ENCODE results near the gene IRS1.

IRS1 gene

DNA sequence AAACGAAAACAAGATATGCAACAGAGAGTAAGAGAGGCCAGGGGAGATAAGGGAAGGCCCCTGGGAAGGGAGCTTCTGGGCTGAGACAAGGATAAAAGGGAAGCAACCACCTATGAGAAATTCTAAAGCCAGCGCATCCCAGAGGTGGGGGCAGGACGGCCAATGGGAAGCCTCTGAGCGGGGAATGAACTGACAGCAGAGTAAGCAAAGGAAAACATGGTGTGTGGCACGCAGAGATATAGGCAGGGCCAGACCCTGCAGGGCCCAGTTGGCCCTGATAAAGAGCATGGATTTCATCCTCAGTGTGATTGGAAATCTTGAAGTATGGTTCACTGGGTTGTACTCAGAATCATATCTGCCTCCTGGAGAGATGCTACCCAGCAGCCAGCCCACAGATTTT lies 78.7 kb downstream of the IRS1 start:
- no peak for DNase-seq

GRCh38 chr2:226717719-226718118 lies 81.9 kb downstream of the IRS1 start:
- DNase-seq, result no peak

DNA sequence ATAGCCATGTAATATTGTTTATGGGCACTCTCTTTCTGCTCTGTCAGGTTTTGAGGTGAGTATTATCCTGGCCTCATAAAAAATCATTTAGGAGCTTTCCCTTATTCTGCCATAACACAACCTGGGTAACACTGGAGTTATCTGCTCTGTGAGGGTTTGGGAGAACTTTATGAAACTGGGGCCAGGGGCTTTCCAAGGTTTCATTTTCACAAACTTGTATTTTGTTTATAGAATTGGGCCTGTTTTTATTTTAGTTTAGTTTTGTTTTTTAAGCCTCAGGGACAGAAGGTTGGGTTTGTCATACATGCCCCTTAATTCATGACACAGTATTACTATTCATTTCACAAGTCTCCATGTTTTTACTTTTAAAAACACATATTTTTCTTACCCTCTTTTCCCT lies 83.5 kb downstream of the IRS1 start:
- no peak for DNase-seq

DNA sequence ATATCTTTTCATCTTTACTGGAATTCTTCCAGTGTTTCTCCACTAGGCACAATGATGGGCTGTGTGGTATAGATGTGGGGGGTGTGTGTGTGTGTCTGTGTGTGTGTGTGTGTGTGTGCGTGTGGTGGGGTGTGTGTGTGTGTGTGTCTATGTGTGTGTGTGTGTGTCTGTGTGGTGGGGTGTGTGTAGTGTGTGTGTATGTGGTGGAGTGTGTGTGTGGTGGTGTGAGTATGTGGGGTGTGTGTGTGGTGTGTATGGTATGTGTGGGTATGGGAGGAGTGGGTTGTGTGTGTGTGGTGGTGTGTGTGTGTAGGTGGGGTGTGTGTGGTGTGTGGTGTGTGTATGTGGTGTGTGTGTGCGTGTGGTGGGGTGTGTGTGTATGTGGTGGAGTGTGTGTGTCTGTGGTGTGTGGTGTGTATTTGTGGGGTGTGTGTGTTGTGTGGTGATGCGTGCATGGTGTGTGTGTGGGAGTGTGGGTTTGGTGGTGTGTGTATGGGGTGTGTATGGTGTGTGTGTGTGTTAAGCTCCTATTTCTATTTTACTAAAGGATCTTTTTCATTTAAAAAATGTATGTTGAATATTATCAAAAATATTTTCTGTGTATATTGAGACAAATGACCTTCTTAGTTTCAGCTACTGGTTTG lies 84.2 kb downstream of the IRS1 start:
- DNase-seq, result no peak

DNA sequence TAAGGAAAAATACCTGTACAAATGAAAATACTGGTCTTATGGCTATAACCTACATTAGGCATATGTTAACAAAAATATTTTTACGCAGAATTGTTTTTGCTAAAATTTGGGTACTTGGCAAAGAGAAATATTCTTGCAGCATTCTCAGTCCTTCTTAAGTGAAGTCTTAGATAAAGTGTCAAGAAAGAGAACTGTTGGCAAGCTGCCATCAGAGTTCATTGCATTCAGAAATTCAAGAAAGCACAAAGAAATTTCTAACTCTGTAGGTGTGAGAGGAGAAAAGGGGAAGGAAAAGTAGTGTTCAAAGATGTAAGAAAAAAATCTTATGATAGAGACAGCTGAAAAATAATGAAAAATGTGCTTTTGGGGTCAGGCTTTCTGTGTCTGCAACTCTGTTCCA lies 86.7 kb downstream of the IRS1 start:
- no peak for DNase-seq

DNA sequence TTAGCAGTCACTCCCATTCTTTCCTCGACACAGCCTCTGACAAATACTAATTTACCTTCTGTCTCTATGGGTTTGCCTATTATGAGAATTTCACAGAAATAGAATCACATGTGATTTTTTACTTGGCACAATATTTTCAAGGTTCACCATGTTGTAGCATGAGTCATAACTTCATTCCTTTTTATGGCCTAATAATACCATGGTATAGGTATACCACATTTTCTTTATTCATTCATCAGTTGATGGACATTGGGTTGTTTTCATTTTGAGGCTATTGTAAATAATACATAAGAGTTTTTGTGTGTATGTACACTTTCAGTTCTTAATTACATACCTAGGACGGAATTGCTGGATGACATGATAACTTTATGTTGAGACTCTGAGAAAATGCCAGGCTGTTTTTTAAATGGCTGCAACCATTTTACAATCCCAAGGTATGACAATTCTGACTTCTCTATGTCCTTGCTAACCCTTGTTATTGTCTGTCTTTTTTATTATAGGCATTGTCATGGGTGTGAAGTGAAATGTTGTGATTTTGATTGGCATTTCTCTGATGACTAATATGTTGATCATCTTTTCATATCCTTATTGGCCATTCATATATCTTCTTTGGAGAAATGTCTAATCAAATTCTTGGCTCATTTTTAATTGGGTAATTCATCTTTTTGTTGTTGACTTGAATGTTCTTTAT lies 87.9 kb downstream of the IRS1 start:
- no peak for DNase-seq

DNA sequence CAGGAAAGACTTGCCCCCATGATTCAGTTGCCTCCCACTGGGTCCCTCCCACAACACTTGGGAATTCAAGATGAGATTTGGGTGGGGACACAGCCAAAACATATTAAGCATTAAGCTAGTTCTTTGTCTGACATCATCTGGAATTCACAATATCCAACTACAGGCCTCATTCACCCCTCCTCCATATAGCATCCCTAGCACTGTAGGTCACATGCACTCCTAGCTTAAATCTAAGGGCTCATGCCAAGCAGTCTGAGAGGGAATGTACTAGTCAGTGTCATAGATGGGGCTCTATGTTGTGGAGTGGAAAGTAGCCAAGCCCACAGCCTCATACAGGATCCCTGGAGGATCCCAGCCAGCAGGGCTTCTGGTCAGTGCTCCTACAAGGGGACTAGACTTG lies 92.1 kb downstream of the IRS1 start:
- DNase-seq, result no peak

- no peak for DNase-seq
These were observed 93.7 kb downstream of the IRS1 start for GRCh38 chr2:226705965-226706364.

- DNase-seq, result no peak
These were observed 94.3 kb downstream of the IRS1 start for GRCh38 chr2:226705133-226705886.

DNA sequence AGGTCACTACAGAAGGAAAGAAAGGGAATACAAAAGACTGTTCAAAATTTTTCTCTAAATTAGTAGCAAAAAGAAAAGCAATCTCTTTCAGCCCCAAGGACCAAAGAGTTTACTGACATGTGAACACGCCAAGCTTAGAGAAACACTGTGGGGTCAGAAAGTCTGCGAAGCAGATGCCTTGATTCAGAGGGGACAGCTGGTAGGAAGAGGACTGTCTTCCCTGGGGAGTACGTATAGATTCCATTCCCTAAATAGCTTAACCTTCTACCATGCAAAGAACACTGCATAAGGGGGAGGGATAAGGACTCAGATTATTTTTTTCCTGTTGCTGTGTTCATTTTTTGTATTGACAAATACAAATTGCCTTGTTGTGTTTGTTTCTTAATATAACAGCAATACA lies 96.1 kb downstream of the IRS1 start:
- DNase-seq, result no peak

DNA sequence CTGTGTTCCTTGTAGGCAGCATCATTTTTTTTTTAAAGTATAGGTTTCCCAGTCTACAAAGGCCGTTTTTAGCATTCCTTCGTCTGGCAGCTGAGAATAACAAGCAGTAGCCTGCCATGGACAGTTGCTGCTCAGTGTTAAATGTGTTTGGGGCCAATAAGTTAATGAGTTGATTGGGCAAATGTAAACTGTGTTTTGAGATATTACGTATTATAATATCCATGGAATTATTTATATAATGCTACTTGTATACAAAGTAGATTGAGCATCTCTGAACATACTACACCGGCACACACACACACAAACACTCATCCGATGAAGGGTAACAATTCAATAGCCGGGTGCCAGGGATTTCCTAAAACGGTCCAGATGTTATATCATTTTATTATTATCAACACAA lies 97.2 kb downstream of the IRS1 start:
- no peak for DNase-seq

- DNase-seq, result no peak
These were observed 98.6 kb downstream of the IRS1 start for GRCh38 chr2:226701052-226701451.

DNA sequence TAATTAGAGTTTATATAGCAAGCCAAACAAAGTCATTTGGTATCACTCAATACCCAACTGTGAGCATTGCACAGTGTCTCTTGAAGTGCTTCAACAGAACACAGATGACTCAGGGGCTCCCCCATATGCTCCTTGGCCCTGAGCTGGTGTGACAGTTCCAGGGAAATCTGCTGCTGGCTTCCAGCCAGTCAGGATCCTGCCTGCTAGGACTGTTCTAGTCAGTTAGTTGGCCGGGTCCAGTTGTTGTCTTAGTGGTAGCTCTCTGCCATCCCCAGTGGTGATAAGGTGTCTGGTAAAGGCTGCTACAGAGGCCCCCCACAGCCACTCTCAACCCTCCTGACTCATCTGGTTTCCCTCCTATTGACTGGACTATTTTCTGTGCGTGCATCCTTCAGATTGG lies 100.3 kb downstream of the IRS1 start:
- DNase-seq, result no peak

DNA sequence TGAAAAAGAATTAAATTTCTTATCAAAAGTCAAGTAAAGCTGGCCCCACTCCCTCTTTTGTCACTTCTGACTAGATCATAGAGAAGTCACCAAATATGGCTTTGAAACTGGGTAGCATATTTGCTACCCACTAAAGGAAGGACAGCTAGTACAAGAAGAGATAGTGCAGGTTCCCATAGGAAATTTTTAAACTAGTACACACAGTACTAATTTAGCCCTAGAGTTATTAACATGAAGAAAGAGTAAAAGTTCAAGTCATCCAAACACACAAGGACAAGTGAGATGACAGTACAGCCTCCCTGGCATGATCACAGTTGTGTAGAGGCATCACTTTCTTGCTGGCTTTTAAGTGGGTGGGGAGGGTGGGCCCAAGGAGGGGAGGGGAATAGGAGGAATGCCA lies 100.9 kb downstream of the IRS1 start:
- no peak for DNase-seq

- no peak for DNase-seq
These were observed 104.9 kb downstream of the IRS1 start for GRCh38 chr2:226694586-226695284.

GRCh38 chr2:226694149-226694548 lies 105.5 kb downstream of the IRS1 start:
- no peak for DNase-seq

DNA sequence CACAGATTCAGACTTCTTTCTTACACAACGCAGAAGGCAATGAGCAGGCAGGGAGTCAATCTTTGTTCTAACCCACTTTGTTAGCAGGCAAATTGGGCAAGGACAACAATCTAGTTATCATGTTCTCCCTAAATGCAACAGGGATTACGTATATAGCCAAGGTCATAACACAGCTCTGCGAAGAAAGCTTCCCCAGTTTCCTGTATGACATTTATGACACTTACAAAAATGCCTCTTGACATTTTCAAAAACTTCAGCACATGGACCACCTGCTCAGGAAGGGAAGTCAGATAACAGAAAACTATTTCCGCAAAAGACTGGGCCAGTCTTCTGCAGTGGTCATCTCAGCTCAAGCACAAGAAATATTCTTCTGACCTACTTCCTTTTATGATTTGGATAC lies 106.1 kb downstream of the IRS1 start:
- no peak for DNase-seq

- DNase-seq, result no peak
These were observed 107.0 kb downstream of the IRS1 start for GRCh38 chr2:226692521-226693126.

GRCh38 chr2:226691255-226691654 lies 108.4 kb downstream of the IRS1 start:
- DNase-seq, result no peak

GRCh38 chr2:226690461-226691024 lies 109.1 kb downstream of the IRS1 start:
- DNase-seq, result no peak

DNA sequence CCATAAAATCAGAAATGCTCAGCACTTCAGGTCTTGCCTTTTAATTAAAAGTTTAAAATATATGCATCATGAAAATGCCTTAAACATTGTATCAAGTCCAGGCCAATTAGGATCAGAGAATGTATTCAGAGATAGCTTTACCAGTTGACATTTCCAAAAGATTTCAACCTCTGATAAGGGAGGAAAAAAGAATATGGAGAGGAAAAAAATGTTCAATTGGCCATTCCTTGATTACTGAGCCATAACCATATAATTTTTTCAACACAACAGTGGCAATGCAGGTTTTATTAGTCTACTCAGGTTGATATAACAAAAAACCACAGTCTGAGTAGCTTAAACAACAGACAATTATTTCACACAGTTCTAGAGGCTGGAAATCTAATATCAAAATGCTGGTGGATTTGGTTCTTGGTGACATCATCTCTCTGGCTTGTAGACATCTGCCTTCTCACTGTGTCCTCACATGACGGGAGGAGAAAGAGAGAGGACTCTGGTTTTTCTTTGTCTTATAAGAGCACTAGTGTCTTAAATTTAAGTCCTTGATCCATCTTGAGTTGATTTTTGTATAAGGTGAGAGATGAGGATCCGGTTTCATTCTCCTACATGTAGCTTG lies 111.9 kb downstream of the IRS1 start:
- DNase-seq, result no peak

DNA sequence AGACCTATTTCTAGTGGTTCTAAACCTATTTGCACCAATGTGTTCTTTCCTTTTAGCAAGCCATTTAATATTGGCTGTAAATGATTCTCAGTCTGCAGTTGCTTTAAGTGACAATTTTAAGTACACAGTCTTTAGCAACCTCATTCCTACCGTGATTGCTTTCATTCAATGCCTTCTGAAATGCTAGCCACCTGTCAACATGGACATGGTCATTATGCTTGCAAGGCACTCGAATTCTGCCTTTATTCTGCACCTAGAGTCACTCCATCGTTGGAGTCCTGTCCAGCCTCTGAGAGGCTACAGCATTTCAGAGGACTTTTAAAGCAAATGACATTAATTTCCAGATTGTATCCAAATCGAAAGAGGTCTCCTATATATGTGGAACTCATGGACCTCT lies 115.1 kb downstream of the IRS1 start:
- DNase-seq, result no peak

Measured in COR-L47 (cell line).